Gastroesophageal sphincter (tissue), 3 donors: ENCODE data around the gene MIPEP.
A peak's percentile ranks its signal among the peaks of the same experiment; 100 is the strongest.

Experiments used
- CTCF ChIP-seq, 4 experiments: fragments of 200-600 bp in 2 of 4; fragments of 450-650 bp in 2 of 4; sonication (generic) in 1 of 4; IDR thresholded peaks; one replicate each; pipeline ENCODE4 v1.5.1; 2017 to 2019; ENCODE audit warnings: antibody characterized with exemption in 4 of 4, mild to moderate bottlenecking in 2 of 4, moderate library complexity in 2 of 4
- POLR2A ChIP-seq, 2 donors: fragments of 450-650 bp; IDR thresholded peaks; one replicate each; pipeline ENCODE4 v1.6.1; 2017; ENCODE audit warnings: antibody characterized with exemption in 2 of 2, mild to moderate bottlenecking in 2 of 2, moderate library complexity in 1 of 2
- POLR2AphosphoS5 ChIP-seq: sonication (generic); formaldehyde crosslinking; IDR thresholded peaks from one replicate; pipeline ENCODE4 v1.6.1; 2017; ENCODE audit warnings: antibody characterized with exemption

GRCh38 chr13:23707674-23708073, 181.5 kb downstream of the MIPEP start:
- TF ChIP-seq CTCF (IDR thresholded peaks at IDR 0.05), result peak in 2 of 4 experiments; percentile 17 to 23
- no peak for TF ChIP-seq POLR2AphosphoS5
- no peak for TF ChIP-seq POLR2A (IDR thresholded peaks at IDR 0.05)
